Measurements from ENCODE around the gene PNCK. TPM values are rescaled to one million over a fixed set of nuclear protein-coding genes. Genes with fewer than 3 reads are reported as not detected.

PNCK gene
- polyA plus RNA-seq, 2 of the 4 experiments (the other 2 are of a cell fraction): 0.17 to 0.25 TPM

- no peak for TF ChIP-seq HOXB13 (CRISPR knock-in tag; IDR thresholded peaks at IDR 0.05; ENCODE audit: low read depth)
- TF ChIP-seq CBX8 (IDR thresholded peaks at IDR 0.05): no peak
- TF ChIP-seq HEYL (CRISPR knock-in tag; IDR thresholded peaks at IDR 0.05): no peak
- no peak overlapping the region for H3K27ac ChIP-seq
- no peak overlapping the region for H3K4me3 ChIP-seq
- DNase-seq (ENCODE audit: low read depth in 1 of 2, low spot score in 1 of 2) (no peak), FAIRE-seq (no peak), ATAC-seq (no peak)
- H3K4me1 ChIP-seq: peaks cover 7% of the 10 kb centered on the region; the same call in 1 of the 3 replicates
- 95% methylated on average over 9 of the region's 13 CpGs for WGBS (ENCODE audit: missing lambda C conversion rate)
- ChIA-PET POLR2A (no interaction called here), CTCF (interaction anchor here (1.3 to 8.5 kb wide), 5 partner anchors 11 to 111 kb away, joined by 3 to 78 read pairs (median 5); no protein-coding TSS in a partner anchor)
- H3K4me2 ChIP-seq: no peak overlapping the region
- no peaks in the 10 kb centered on the region for H3K9me3 ChIP-seq
Observed at GRCh38 chrX:153650959-153651358, 22.7 kb downstream of the PNCK start.

DNA sequence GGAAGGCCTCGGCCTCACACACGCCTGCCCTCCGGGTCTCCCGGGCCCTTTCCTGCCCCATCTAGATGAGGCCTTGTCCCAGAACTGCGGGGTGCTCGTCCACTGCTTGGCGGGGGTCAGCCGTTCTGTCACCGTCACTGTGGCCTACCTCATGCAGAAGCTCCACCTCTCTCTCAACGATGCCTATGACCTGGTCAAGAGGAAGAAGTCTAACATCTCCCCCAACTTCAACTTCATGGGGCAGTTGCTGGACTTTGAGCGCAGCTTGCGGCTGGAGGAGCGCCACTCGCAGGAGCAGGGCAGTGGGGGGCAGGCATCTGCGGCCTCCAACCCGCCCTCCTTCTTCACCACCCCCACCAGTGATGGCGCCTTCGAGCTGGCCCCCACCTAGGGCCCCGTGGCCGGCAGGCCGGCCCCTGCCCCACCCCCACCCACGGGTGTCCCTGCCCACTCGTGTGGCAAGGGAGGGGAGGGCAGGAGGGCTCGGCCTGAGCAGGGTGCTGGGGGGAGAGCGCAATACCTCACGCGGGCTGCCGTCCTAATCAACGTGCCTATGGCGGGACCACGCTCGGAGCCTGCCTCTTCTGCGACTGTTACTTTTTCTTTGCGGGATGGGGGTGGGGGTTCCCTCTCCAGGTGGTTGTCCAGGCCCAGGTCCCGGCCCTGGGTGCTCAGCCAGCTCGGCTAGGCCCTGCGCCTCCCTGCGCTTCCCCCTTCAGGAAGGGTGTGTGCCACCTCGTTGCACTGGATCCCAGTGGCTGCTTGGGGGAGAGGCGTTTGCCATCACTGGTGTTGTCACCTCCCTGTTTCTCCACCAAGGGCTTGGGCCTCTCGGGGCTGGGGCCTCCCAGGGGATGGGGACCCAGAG is 23.5 kb downstream of the PNCK start:
- ATAC-seq: no peak

More for the DNA sequence above, 23.5 kb downstream of the PNCK start:
- Histone ChIP-seq H3K27ac (no peak overlapping the region), H3K4me1 (peaks cover 7% of the 10 kb centered on the region; the same call in 1 of the 3 replicates), H3K4me2 (no peak overlapping the region), H3K4me3 (no peak overlapping the region), H3K9me3 (no peaks in the 10 kb centered on the region)
- TF ChIP-seq BHLHE40 (IDR thresholded peaks at IDR 0.05; ENCODE audit: low read depth, low read length) (no peak), HOXB5 (CRISPR knock-in tag; IDR thresholded peaks at IDR 0.05) (no peak), MAFK (IDR thresholded peaks at IDR 0.05; ENCODE audit: partially characterized antibody) (no peak), RFX5 (IDR thresholded peaks at IDR 0.05) (no peak), RARB (CRISPR knock-in tag; IDR thresholded peaks at IDR 0.05) (no peak), FOXS1 (CRISPR knock-in tag; IDR thresholded peaks at IDR 0.05) (no peak), KDM1A (IDR thresholded peaks at IDR 0.05; ENCODE audit: low read depth) (no peak), TFCP2L1 (CRISPR knock-in tag; IDR thresholded peaks at IDR 0.05) (no peak), NPAS2 (CRISPR knock-in tag; IDR thresholded peaks at IDR 0.05; ENCODE audit: borderline replicate concordance) (no peak), CTCF (IDR thresholded peaks at IDR 0.05) (no peak), HDAC2 (IDR thresholded peaks at IDR 0.05) (no peak), REST (IDR thresholded peaks at IDR 0.05) (no peak)
- TF ChIP-seq, protein P1, sequence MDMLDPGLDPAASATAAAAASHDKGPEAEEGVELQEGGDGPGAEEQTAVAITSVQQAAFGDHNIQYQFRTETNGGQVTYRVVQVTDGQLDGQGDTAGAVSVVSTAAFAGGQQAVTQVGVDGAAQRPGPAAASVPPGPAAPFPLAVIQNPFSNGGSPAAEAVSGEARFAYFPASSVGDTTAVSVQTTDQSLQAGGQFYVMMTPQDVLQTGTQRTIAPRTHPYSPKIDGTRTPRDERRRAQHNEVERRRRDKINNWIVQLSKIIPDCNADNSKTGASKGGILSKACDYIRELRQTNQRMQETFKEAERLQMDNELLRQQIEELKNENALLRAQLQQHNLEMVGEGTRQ (IDR thresholded peaks at IDR 0.05): no peak
- TF ChIP-seq, protein P2, sequence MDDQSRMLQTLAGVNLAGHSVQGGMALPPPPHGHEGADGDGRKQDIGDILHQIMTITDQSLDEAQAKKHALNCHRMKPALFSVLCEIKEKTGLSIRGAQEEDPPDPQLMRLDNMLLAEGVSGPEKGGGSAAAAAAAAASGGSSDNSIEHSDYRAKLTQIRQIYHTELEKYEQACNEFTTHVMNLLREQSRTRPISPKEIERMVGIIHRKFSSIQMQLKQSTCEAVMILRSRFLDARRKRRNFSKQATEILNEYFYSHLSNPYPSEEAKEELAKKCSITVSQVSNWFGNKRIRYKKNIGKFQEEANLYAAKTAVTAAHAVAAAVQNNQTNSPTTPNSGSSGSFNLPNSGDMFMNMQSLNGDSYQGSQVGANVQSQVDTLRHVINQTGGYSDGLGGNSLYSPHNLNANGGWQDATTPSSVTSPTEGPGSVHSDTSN (IDR thresholded peaks at IDR 0.05): no peak
- TF ChIP-seq, protein P3, sequence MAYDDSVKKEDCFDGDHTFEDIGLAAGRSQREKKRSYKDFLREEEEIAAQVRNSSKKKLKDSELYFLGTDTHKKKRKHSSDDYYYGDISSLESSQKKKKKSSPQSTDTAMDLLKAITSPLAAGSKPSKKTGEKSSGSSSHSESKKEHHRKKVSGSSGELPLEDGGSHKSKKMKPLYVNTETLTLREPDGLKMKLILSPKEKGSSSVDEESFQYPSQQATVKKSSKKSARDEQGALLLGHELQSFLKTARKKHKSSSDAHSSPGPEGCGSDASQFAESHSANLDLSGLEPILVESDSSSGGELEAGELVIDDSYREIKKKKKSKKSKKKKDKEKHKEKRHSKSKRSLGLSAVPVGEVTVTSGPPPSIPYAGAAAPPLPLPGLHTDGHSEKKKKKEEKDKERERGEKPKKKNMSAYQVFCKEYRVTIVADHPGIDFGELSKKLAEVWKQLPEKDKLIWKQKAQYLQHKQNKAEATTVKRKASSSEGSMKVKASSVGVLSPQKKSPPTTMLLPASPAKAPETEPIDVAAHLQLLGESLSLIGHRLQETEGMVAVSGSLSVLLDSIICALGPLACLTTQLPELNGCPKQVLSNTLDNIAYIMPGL (CRISPR knock-in tag; IDR thresholded peaks at IDR 0.05; ENCODE audit: borderline replicate concordance): no peak
- POLR2A ChIA-PET: no interaction called here
- DNase-seq (ENCODE audit: low read depth in 1 of 2, low spot score in 1 of 2): no peak
- CTCF ChIA-PET: interaction anchor here (0.6 to 2.3 kb wide), 9 partner anchors 12 to 887 kb away, joined by 3 to 12 read pairs (median 5); no protein-coding TSS in a partner anchor
- no peak for FAIRE-seq
- 73% methylated on average over 20 of the region's 41 CpGs for WGBS (ENCODE audit: missing lambda C conversion rate)

Measured in A549 (cell line).